ENCODE data around the gene FAM124A.

DNA sequence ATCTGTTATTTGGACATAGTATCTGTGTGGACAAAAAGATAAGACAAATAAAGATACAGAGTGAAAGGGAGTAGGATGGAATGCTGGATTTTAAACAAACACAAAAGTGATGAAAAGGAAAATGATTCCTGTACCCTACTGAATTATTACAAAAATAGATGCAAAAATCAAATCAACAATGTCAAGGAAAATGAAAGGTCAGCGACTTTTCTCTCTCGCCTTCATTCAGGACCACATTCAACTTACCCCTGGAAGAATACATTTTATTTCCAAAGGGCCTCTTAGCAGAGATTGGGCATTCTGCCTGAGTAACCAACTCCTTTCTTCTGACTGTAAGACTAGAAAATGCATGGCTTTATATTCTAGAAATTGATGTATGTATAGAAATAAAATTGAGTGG lies 28.8 kb upstream of the FAM124A start:
- no peak for TF ChIP-seq CTCF (IDR thresholded peaks at IDR 0.05; ENCODE audit: low read depth, low read length)
- TF ChIP-seq EZH2phosphoT487 (IDR thresholded peaks at IDR 0.05; ENCODE audit: low read depth) = no peak

All from OCI-LY3 (cell line).